Mesodermal cell (in vitro differentiated cells): ENCODE data around the gene SEC22A.

ENCODE experiments used
- H3K27ac ChIP-seq: 2 replicates; pipeline ENCODE4 v1.7.0; 2013; ENCODE audit warnings: mild to moderate bottlenecking, low read depth, low read length, moderate library complexity; ENCODE audit not compliant: severe bottlenecking
- H3K36me3 ChIP-seq: 2 replicates; pipeline ENCODE4 v1.7.1; 2013; ENCODE audit warnings: mild to moderate bottlenecking, low read length, moderate library complexity; ENCODE audit not compliant: control insufficient read depth, insufficient read depth
- H3K4me1 ChIP-seq: one replicate; pipeline ENCODE4 v1.7.1; 2013; ENCODE audit warnings: mild to moderate bottlenecking, low read length; ENCODE audit not compliant: insufficient read depth, control insufficient read depth, poor library complexity, severe bottlenecking
- H3K4me3 ChIP-seq: 2 replicates; pipeline ENCODE4 v1.7.0; 2013; ENCODE audit warnings: low read length, control low read depth, mild to moderate bottlenecking; ENCODE audit not compliant: insufficient read depth, poor library complexity, severe bottlenecking; ENCODE audit errors: extremely low read depth
- H3K9me3 ChIP-seq: 2 replicates; pipeline ENCODE4 v1.7.1; 2013; ENCODE audit warnings: mild to moderate bottlenecking, low read length, moderate library complexity; ENCODE audit not compliant: control insufficient read depth
- WGBS, 2 experiments: methylation state at CpG; one replicate each; pipeline ENCODE4 v1.1.5; 2013; ENCODE audit warnings: missing lambda C conversion rate in 2 of 2; ENCODE audit not compliant: insufficient coverage in 2 of 2; 5-methylcytosine and 5-hydroxymethylcytosine counted together

Gene SEC22A

DNA sequence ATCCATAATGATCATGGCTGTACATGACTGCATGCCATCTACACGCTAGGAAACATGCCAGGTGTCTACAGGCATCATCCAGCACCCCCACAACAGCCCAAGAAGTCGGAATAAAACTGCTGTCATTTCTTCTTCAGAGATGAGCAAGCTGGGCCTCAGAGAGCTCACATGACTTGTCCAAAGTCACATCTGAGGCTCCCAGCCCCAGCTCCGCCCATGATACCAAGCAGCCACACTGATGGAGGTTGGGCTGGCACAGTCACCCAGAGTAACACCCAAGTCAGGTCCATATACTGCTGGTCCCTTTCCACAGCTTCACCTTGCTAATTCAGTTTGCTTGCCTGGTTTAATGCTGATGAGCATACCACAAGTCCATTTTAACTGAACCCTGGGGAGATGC, 116.6 kb downstream of the SEC22A start:
- 73 to 83% methylated on average over 3 of the region's 3 CpGs for WGBS, 2 experiments
- Histone ChIP-seq H3K4me3 (no peak overlapping the region), H3K4me1 (peaks cover 7% of the 10 kb centered on the region), H3K27ac (no peak overlapping the region), H3K36me3 (no peaks in the 10 kb centered on the region), H3K9me3 (no peaks in the 10 kb centered on the region)

GRCh38 chr3:123319760-123320159, 118.0 kb downstream of the SEC22A start:
- peaks cover 8% of the 10 kb centered on the region for H3K4me1 ChIP-seq
- no peak overlapping the region for H3K4me3 ChIP-seq
- no peaks in the 10 kb centered on the region for H3K9me3 ChIP-seq
- H3K36me3 ChIP-seq: no peaks in the 10 kb centered on the region
- 36 to 43% methylated on average over 9 to 10 of the region's 10 CpGs for WGBS, 2 experiments
- H3K27ac ChIP-seq: no peak overlapping the region

DNA sequence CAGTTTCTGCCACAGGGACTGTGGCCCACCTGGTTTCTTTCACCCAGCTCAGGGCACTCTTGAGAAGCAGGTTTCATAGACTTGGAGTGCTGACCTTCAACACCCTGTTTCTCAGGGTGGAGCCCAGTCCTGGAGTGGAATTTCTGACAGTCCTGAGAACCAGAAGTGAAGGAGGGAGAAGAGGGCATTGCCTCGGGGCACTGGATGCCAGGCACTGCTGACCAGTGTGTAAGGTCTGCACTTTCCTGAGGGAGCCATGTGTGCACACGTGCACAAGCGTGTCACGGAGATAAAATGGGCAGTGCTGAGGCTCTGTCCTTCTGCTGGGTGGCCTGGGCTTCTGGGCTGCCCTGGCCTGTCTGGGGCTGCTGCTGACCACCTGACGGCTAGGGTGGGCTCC, 118.5 kb downstream of the SEC22A start:
- Histone ChIP-seq H3K9me3 (no peaks in the 10 kb centered on the region), H3K4me1 (peaks cover 8% of the 10 kb centered on the region), H3K27ac (no peak overlapping the region), H3K4me3 (no peak overlapping the region), H3K36me3 (no peaks in the 10 kb centered on the region)
- WGBS, 2 experiments: 90 to 93% methylated on average over 4 to 5 of the region's 5 CpGs

- WGBS, 2 experiments: 92 to 94% methylated on average over 4 to 8 of the region's 8 CpGs
- no peaks in the 10 kb centered on the region for H3K9me3 ChIP-seq
- peaks cover 8% of the 10 kb centered on the region for H3K4me1 ChIP-seq
- H3K27ac ChIP-seq: no peak overlapping the region
- H3K36me3 ChIP-seq: no peaks in the 10 kb centered on the region
- H3K4me3 ChIP-seq: no peak overlapping the region
These were observed 120.1 kb downstream of the SEC22A start for GRCh38 chr3:123321806-123322205.

- H3K27ac ChIP-seq: no peak overlapping the region
- no peak overlapping the region for H3K4me3 ChIP-seq
- H3K36me3 ChIP-seq: no peaks in the 10 kb centered on the region
- H3K4me1 ChIP-seq: peaks cover 8% of the 10 kb centered on the region
- no peaks in the 10 kb centered on the region for H3K9me3 ChIP-seq
- 83 to 89% methylated on average over 2 to 11 of the region's 11 CpGs for WGBS, 2 experiments
These were observed 121.1 kb downstream of the SEC22A start for GRCh38 chr3:123322866-123323265.
